ENCODE results near the gene SLX4IP. TPM values are rescaled to one million over a fixed set of nuclear protein-coding genes. Genes with fewer than 3 reads are reported as not detected.

SLX4IP gene
- polyA plus RNA-seq, 2 of the 4 experiments (the other 2 are of a cell fraction), result 3.4 to 7.5 TPM

DNA sequence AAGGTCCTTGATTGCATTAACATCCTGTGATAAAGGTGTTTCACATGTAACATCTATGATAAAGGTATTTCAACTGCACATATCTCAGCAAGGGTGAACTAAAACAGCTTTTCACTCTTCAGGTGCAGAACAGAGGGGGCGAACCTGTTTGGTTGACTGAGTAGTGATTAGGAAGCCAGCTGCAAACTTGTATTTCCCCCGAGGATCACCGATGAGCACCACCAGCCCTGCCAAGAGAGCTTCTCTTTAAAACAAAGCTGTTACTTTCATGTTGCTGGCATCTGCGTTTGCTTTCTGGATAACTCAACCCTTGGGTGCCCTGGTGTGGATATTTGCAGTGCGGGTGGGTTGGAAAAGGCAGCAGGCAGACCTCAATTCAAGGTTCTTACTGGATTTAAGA, 199.1 kb downstream of the SLX4IP start (continued):
- TF ChIP-seq FOSL2 (IDR thresholded peaks at IDR 0.05) (no peak), FOSL2 (CRISPR knock-in tag; IDR thresholded peaks at IDR 0.05) (no peak)
- TF ChIP-seq, protein P1, sequence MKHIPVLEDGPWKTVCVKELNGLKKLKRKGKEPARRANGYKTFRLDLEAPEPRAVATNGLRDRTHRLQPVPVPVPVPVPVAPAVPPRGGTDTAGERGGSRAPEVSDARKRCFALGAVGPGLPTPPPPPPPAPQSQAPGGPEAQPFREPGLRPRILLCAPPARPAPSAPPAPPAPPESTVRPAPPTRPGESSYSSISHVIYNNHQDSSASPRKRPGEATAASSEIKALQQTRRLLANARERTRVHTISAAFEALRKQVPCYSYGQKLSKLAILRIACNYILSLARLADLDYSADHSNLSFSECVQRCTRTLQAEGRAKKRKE (CRISPR knock-in tag; IDR thresholded peaks at IDR 0.05; ENCODE audit: low read depth), result no peak

DNA sequence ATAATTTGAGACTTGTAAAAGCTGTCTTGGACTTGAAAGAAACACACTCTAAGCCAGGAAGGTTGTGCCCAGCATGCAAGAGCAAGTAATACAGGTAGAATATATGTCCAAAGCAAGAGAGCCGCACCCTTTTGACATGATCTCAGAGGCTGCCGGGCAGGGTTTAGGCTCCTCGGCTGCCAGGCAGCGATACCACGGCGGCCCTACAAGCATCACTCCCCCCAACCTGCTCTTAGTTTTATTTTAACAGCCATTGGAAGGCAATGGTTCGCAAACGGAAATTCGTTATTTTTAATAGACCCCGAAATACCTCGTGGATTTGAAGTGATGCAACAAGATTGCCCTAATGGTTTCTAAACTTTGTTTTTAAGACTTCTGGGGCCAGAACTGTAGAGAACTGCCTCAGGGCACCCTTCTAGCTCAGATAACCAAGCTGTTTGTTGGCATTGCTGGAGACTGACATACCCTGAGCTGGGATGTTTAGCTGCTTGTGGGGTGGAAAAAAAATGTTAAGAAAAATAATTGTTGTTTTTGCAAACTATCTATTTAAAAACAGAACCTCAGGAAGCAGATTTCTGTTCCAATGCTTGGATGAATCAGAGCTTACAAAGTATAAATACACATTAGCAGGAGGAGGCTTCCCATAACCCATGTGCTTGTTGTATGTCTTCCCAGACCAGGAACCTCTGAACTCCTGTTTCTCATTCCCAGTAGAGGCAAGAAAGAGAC, 199.7 kb downstream of the SLX4IP start:
- H3K4me2 ChIP-seq, result no peak overlapping the region
- WGBS (ENCODE audit: missing lambda C conversion rate), result 88% methylated on average over 11 of the region's 11 CpGs
- ChIA-PET POLR2A (interaction anchor here (0.6 to 1.3 kb wide), 2 partner anchors 70 to 82 kb away, joined by 4 to 5 read pairs; no protein-coding TSS in a partner anchor), CTCF (interaction anchor here (0.9 to 4.5 kb wide), 10 partner anchors 14 to 657 kb away, joined by 3 to 19 read pairs (median 3); no protein-coding TSS in a partner anchor)
- H3K4me1 ChIP-seq, result peaks cover 51% of the 10 kb centered on the region
- no peak for FAIRE-seq
- peak; percentile 3 to 14; a peak in 2 of 6 replicates for ATAC-seq
- TF ChIP-seq FOXS1 (CRISPR knock-in tag; IDR thresholded peaks at IDR 0.05), result no peak
- no peak for TF ChIP-seq RFX5 (IDR thresholded peaks at IDR 0.05)
- no peaks in the 10 kb centered on the region for H3K9me3 ChIP-seq
- no peak overlapping the region for H3K4me3 ChIP-seq
- H3K27ac ChIP-seq, result no peak overlapping the region; a peak in 1 of 6 replicates
- no peak for DNase-seq (ENCODE audit: low read depth in 1 of 2, low spot score in 1 of 2)

DNA sequence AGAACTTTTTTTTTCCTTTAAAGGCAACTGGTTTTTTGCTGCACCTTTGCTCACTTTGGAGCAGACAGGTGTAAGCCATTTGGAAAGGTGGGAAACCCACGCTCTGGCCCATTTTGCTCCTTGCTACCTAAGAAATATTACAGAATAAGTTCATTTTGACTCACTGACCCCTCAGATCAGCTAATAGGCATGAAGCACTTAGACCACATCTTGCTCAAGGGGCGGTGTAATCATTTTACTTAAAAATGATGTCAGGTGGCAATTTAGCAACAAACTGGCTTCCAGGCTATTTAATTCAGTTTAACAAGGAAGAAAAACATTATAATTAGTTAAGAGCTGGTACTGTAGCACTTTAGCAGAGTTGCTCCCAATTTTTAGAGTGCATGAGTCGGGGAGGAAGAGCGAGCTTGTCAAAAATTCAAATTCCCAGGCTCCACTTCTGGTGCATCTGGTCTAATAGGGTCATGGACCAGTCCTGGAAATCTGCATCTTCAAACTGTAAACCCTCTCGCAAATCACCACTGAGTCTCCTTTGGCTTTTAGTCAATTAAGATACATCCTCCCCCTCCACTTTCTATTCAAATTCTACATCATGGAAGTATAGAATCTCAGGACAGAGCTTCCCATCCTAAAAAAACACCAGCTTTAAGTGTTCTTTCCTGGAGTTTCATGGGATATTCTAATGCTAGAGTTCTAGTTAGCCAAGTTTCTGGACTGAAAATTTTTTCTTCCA, 200.5 kb downstream of the SLX4IP start:
- ATAC-seq (no peak), FAIRE-seq (no peak), DNase-seq (ENCODE audit: low read depth in 1 of 2, low spot score in 1 of 2) (no peak)
- H3K27ac ChIP-seq, result peak overlapping the region in 1 of 2 experiments; percentile 18; a peak in 2 of 6 replicates
- CTCF ChIA-PET, result interaction anchor here (0.9 to 4.5 kb wide), 12 partner anchors 13 to 668 kb away, joined by 3 to 19 read pairs (median 4); no protein-coding TSS in a partner anchor
- 95% methylated on average over 5 of the region's 5 CpGs for WGBS (ENCODE audit: missing lambda C conversion rate)
- no peak overlapping the region for H3K4me3 ChIP-seq
- TF ChIP-seq JUN (IDR thresholded peaks at IDR 0.05), result peak in 1 of 2 experiments; percentile 28; a peak in 1 of 5 replicates
- TF ChIP-seq POLR2AphosphoS2 (conservative IDR thresholded peaks at IDR 0.05; ENCODE audit: low read length), result peak; percentile 92
- TF ChIP-seq KDM1A (IDR thresholded peaks at IDR 0.05; ENCODE audit: low read depth), result no peak
- no peak for TF ChIP-seq MYC (IDR thresholded peaks at IDR 0.05; ENCODE audit: borderline replicate concordance, low read length)
- TF ChIP-seq CHD4 (IDR thresholded peaks at IDR 0.05; ENCODE audit: borderline replicate concordance), result no peak
- TF ChIP-seq NPAS2 (CRISPR knock-in tag; IDR thresholded peaks at IDR 0.05; ENCODE audit: borderline replicate concordance), result no peak
- TF ChIP-seq, protein P2, sequence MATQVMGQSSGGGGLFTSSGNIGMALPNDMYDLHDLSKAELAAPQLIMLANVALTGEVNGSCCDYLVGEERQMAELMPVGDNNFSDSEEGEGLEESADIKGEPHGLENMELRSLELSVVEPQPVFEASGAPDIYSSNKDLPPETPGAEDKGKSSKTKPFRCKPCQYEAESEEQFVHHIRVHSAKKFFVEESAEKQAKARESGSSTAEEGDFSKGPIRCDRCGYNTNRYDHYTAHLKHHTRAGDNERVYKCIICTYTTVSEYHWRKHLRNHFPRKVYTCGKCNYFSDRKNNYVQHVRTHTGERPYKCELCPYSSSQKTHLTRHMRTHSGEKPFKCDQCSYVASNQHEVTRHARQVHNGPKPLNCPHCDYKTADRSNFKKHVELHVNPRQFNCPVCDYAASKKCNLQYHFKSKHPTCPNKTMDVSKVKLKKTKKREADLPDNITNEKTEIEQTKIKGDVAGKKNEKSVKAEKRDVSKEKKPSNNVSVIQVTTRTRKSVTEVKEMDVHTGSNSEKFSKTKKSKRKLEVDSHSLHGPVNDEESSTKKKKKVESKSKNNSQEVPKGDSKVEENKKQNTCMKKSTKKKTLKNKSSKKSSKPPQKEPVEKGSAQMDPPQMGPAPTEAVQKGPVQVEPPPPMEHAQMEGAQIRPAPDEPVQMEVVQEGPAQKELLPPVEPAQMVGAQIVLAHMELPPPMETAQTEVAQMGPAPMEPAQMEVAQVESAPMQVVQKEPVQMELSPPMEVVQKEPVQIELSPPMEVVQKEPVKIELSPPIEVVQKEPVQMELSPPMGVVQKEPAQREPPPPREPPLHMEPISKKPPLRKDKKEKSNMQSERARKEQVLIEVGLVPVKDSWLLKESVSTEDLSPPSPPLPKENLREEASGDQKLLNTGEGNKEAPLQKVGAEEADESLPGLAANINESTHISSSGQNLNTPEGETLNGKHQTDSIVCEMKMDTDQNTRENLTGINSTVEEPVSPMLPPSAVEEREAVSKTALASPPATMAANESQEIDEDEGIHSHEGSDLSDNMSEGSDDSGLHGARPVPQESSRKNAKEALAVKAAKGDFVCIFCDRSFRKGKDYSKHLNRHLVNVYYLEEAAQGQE (IDR thresholded peaks at IDR 0.05), result no peak
- no peak overlapping the region for H3K4me2 ChIP-seq
- no peaks in the 10 kb centered on the region for H3K9me3 ChIP-seq
- POLR2A ChIA-PET, result interaction anchor here (0.6 to 1.9 kb wide), 4 partner anchors 8 to 83 kb away, joined by 4 to 7 read pairs (median 4); no protein-coding TSS in a partner anchor
- peaks cover 52% of the 10 kb centered on the region for H3K4me1 ChIP-seq

DNA sequence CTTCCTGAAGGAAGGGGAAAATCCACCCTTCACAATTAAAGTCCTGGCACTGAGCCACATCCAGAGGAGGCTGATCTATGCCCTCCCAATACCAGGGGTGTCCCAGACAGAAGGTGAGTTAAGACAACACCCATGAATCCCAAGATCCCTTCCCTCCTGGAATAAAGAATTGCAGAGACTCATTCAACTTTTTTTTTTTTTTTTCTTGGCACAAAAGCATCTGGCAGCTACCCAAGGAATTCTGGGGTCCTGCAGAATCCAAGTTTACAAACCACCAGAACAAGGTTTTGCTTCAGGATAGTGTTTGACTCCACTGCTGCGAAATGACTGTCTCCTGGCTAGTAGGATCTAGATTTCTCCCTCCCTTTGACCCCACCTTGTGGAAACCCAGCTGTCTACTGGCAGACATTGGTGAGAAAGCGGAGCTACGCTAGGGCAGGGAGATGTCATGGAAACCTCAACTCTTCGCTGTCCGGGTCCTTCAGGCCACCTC, 201.3 kb downstream of the SLX4IP start:
- ChIA-PET CTCF (interaction anchor here (0.6 to 4.5 kb wide), 17 partner anchors 8 to 1019 kb away, joined by 3 to 19 read pairs (median 4); no protein-coding TSS in a partner anchor), POLR2A (interaction anchor here (0.9 to 1.9 kb wide), 4 partner anchors 9 to 203 kb away, joined by 3 to 7 read pairs (median 4); no protein-coding TSS in a partner anchor)
- TF ChIP-seq TP53 (CRISPR knock-in tag; IDR thresholded peaks at IDR 0.05), result 0 out of 2 replicates have a peak, but pooled peaks have one; percentile 43
- no peak for TF ChIP-seq TFCP2L1 (CRISPR knock-in tag; IDR thresholded peaks at IDR 0.05)
- 0 out of 3 replicates have a peak, but pooled peaks have one; percentile 21 for TF ChIP-seq SMC3 (IDR thresholded peaks at IDR 0.05)
- peak in 1 of 2 experiments; percentile 29; a peak in 1 of 5 replicates for TF ChIP-seq JUN (IDR thresholded peaks at IDR 0.05)
- peak in 1 of 2 experiments; percentile 22; a peak in 1 of 5 replicates for TF ChIP-seq RAD21 (conservative IDR thresholded peaks at IDR 0.05 in 1 of 2, IDR thresholded peaks at IDR 0.05 in 1 of 2)
- Histone ChIP-seq H3K4me3 (no peak overlapping the region), H3K27ac (peak overlapping the region in 1 of 2 experiments; percentile 18; a peak in 3 of 6 replicates), H3K4me1 (peaks cover 52% of the 10 kb centered on the region), H3K9me3 (no peaks in the 10 kb centered on the region), H3K4me2 (0 out of 3 replicates have a peak overlapping the region, but pooled peaks have one; percentile 5)
- peak; percentile 4 to 7; a peak in 2 of 6 replicates for ATAC-seq
- DNase-seq (ENCODE audit: low read depth in 1 of 2, low spot score in 1 of 2), result no peak
- FAIRE-seq, result no peak
- 97% methylated on average over 5 of the region's 5 CpGs for WGBS (ENCODE audit: missing lambda C conversion rate)
